LNCaP clone FGC (cell line): Measurements from ENCODE around the gene DPH6.

Source experiments
- DNase-seq: peaks from one replicate; pipeline ENCODE4 v3.0.0-alpha.2; 2011; ENCODE audit warnings: low read depth
- H3K4me3 ChIP-seq: 2 replicates; pipeline ENCODE4 v1.5.1; 2011; ENCODE audit warnings: mild to moderate bottlenecking, low read depth, low read length, control low read depth
- TF ChIP-seq, protein P1 (sequence below): IDR thresholded peaks from 2 replicates; pipeline ENCODE4 v1.5.1; 2012; ENCODE audit warnings: mild to moderate bottlenecking; ENCODE audit not compliant: control insufficient read depth, insufficient read depth; ENCODE audit errors: extremely low read depth

Gene DPH6

GRCh38 chr15:35458176-35458856 is 87.6 kb downstream of the DPH6 start:
- TF ChIP-seq, protein P1, sequence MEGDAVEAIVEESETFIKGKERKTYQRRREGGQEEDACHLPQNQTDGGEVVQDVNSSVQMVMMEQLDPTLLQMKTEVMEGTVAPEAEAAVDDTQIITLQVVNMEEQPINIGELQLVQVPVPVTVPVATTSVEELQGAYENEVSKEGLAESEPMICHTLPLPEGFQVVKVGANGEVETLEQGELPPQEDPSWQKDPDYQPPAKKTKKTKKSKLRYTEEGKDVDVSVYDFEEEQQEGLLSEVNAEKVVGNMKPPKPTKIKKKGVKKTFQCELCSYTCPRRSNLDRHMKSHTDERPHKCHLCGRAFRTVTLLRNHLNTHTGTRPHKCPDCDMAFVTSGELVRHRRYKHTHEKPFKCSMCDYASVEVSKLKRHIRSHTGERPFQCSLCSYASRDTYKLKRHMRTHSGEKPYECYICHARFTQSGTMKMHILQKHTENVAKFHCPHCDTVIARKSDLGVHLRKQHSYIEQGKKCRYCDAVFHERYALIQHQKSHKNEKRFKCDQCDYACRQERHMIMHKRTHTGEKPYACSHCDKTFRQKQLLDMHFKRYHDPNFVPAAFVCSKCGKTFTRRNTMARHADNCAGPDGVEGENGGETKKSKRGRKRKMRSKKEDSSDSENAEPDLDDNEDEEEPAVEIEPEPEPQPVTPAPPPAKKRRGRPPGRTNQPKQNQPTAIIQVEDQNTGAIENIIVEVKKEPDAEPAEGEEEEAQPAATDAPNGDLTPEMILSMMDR, result no peak
- no peak for DNase-seq

DNA sequence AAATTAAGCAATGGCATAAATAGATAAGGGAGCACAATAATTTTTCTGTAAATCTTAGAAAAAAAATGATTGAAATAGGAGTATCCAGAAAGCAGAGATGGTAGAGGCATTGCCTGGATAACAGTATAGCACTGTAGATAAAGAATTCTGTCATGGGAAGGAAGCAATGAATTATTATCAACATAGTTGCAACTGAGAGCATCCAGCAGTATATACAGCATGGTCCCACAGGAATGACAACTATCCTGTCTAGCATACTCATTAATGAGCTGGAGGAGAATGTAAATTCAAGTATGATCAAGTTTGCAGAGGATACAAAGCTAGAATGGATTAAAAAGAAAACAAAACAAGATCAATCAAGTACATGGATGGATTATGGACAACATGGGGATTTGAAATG is 90.8 kb downstream of the DPH6 start:
- TF ChIP-seq, protein P1, result no peak
- DNase-seq, result no peak
- no peak overlapping the region for H3K4me3 ChIP-seq

More at GRCh38 chr15:35458176-35458856, 87.6 kb downstream of the DPH6 start:
- H3K4me3 ChIP-seq, result no peak overlapping the region

GRCh38 chr15:35450492-35450891 is 95.5 kb downstream of the DPH6 start:
- TF ChIP-seq, protein P1, result no peak
- no peak overlapping the region for H3K4me3 ChIP-seq
- peak; percentile 91 for DNase-seq

DNA sequence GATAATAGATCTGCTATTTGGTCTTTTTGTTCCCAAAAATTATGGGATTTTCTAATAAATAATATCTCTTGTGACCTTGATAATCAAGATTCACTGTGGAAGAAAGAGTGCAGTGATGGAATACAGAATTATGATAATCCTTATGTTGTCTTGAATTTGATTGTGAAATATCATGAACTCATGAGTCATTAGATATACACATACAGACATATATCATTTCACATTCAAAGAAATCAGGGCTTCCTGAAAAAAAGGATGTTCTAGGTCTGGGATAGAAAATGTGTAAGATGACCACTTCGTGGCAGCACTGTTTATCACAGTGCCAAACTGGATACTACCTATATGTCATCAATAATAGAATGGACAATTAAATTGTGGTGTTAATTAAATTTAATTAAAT is 97.7 kb downstream of the DPH6 start:
- TF ChIP-seq, protein P1, result no peak
- no peak overlapping the region for H3K4me3 ChIP-seq
- DNase-seq, result no peak

GRCh38 chr15:35445891-35446290 is 100.1 kb downstream of the DPH6 start:
- TF ChIP-seq, protein P1, result no peak
- no peak for DNase-seq
- no peak overlapping the region for H3K4me3 ChIP-seq

GRCh38 chr15:35444557-35445204 is 101.3 kb downstream of the DPH6 start:
- TF ChIP-seq, protein P1, result peak; percentile 76
- no peak overlapping the region for H3K4me3 ChIP-seq
- DNase-seq, result no peak

- no peak for DNase-seq
Measured at GRCh38 chr15:35443376-35443775, 102.6 kb downstream of the DPH6 start.

More at GRCh38 chr15:35443376-35443775, 102.6 kb downstream of the DPH6 start:
- TF ChIP-seq, protein P1, result no peak
- no peak overlapping the region for H3K4me3 ChIP-seq
